Activated CD4-positive, alpha-beta T cell treated with anti-CD3 and anti-CD28 coated beads, Interleukin-2, amount 50 U/mL, for 48 hours (primary cell): ENCODE results near the gene ZNF710.
A peak's percentile ranks its signal among the peaks of the same experiment; 100 is the strongest.
"Not testable (repeated sequence)": the region's sequence is repeated elsewhere in the genome, so short reads cannot be mapped to it uniquely, and the experiment has no call there.

Source experiments
- DNase-seq, 2 experiments: peaks; one replicate each; pipeline ENCODE4 v3.0.0-alpha.2; 2020

The ZNF710 gene, protein sequence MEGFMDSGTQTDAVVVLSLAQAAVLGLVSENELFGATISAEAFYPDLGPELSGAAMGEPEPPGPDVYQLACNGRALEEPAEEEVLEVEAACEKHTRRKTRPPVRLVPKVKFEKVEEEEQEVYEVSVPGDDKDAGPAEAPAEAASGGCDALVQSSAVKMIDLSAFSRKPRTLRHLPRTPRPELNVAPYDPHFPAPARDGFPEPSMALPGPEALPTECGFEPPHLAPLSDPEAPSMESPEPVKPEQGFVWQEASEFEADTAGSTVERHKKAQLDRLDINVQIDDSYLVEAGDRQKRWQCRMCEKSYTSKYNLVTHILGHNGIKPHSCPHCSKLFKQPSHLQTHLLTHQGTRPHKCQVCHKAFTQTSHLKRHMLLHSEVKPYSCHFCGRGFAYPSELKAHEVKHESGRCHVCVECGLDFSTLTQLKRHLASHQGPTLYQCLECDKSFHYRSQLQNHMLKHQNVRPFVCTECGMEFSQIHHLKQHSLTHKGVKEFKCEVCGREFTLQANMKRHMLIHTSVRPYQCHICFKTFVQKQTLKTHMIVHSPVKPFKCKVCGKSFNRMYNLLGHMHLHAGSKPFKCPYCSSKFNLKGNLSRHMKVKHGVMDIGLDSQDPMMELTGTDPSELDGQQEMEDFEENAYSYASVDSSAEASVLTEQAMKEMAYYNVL

DNA sequence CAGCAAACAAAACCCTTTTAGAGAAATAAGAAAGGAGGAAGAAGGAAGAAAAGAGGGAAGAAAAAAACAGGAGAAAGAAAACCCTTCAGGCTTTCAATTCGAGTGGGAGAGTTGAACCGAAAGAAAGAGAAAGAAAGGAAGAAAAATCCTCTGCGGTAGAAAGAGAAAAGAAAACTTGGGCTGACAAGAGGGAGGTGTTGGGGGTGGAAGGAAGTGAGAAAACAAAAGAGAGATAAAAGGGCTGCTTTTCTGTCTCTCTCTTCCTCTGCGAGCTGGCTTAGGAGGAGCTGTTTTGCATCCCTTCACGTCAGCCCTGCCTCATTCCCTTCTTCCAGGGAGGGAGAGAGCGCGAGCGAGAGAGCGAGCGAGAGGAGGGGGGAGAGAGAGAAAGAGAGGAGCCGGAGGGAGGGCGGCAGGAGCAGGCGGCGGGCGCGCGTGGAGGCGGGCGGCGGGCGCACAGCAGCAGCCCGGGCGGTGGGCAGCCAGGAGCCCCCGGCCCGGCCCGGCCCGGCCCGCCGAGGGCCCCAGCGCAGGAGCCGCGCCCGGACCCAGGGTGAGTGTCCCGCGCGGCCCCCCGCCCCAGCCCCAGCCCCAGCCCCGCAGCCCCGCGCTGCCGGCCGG lies at the start of gene ZNF710:
Gene ZNF710, plus strand, starts transcription at position 263 of the 621 bp plus-strand sequence. CDS start 65,814 bp downstream, outside the sequence.
- peak; percentile 31 to 47 for DNase-seq

DNA sequence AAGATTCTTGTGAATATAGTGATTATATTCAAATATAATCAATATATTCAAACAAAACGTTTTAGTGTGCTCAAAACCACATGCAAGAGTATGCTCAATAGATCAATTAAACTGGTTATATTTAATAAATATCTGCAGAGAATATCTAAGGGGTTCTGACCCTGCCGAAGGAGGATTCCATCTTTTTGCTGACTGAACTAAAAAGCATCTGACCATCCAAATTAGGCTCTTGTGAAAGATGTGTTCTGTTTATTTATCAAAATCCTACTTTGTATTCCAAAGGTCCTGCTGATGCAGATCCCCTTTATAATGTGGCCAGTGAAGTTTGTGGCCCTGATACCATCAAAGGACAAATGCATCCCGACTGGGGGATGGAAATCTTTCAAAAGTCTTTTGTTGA lies 46.6 kb upstream of the ZNF710 start:
- DNase-seq = no peak

DNA sequence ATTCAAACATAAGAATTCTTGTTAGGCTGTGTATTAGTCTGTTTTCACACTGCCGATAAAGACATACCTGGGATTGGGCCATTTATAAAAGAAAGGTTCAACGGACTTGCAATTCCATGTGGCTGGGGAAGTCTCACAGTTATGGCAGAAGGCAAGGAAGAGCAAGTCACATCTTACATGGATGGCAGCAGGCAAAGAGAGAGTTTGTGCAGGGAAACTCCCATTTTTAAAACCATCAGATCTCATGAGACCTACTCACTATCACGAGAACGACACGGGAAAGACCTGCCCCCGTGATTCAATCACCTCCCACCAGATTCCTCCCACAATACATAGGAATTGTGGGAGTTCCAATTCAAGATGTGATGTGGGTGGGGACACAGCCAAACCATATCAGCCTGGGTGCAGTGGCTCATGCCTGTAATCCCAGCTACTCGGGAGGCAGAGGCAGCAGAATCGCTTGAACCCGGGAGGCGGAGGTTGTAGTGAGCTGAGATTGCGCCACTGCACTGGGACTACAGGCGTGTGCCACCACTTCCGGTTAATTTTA lies 45.6 kb upstream of the ZNF710 start:
- DNase-seq = not testable (repeated sequence)

DNA sequence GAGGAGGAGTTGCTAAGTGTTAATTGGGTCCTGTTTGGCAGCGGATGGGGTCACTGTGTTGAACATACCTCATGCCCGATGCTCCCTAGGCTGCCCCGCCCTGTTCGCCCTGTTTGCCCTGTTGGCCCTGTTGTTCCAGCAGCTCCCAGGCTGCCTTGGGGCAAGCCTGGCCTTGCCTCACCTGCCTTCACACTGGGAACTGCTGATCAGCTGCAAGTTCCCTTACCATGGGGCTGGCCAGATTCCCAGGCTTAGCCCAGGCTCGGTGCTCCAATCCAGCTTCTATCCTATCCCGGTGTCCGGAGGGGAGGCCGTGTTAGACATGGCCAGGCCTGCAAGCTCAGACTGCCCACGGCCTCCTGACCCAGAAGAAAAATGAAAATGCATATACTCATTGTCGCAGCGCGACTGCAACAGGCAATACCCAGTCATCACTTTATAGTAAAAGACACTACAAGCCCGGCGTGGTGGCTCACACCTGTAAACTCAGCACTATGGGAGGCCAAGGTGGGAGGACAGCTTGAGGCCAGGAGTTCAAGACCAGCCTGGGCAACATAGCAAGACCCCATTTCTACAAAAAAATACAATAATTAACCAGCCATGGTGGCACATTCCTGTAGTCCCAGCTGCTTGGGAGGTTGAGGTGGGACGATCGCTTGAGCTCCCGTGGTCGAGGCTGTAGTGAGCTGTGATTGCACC lies 42.9 kb upstream of the ZNF710 start:
- no peak for DNase-seq

DNA sequence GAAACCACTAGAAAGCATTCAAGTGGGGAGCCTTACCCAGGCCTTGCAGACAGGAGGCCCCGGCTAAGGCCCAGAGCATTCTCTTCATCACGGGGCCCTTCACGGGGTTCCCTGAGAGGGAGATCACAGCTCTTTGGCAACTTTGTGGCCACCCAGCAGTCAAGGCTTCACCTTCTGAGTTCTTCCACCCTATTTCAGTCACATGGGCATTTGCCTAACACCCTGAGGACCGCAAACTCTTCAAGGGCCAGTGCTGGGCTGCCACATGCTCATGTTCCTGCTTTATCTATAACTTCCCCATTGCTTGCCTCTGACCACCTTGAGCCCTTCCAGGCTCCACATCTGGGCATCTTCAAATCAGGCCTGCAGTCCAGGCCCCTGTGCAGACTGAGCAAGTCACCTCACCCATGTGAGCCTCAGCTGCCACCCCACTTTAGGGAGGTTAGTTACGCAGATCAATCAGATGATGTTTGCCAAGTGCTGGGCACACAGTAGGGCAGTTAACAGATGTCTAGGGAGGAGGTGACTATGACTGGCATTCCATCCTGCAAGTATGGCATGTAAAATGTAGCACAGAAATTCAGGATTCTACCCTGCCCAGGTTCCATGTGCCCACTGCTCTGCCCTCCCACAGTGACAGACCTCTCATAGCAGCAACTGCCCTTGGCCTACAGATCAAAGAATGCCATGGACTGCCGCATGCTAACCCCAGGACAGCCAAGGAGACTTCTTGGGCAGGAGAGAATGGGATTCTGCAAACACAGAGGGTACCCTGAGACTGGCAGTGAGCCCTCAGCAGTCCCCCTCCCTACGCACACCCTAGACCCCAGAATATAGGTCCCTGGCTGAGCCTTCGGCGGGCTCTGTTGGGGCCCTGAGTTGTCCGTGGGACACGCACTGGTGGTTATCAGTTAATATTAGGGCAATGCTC lies 37.6 kb upstream of the ZNF710 start:
- no peak for DNase-seq

DNA sequence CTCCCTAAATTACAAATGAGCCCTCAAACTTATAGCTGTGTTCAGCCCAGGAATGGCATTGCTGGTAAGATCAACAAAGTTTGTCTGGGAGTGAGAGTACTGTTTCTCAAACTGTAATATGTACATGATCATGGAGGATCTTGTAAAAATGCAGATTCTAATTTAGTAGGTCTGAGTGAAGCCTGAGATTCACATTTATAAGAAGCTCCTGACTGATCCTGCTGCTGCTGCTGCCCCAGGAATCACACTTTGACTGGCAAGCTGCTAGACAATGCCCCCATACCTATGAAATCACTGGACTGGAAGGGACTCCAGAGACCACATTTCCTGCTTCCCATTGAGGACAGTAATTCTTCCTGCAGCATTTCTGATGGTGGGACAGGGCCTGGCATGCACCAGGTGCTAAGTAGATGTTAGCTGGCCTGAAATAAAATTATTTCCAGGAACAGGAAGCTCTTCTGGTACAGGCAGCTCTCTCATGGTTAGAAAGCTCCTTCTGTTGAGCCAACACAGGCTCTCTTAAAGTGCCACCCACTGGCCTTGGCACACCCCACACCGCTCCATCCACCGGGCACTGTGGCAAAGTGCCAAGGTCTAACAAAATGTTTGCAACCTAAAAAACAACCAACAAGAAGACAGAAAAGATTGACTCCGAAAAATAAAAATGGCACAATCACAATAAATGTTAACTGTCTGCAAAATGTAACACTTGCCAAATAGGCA lies 36.7 kb upstream of the ZNF710 start:
- no peak for DNase-seq

DNA sequence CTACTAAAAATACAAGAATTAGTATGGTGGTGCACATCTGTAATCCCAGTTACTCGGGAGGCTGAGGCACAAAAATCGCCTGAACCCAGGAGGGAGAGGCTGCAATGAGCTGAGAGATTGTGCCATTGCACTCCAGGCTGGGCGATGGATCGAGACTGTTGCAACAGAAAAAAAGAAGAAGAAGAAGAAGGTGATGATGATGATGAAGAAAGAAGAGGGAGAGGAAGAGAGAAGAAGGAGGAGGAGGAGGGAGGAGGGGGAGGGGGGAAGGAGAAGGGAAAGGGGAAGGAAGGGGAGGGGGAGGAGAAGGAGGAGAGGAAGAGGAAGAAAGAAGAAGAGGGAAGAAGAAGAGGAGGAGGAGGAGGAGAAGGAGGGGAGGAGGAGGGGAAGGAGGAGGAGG lies 33.2 kb upstream of the ZNF710 start:
- no peak for DNase-seq

DNA sequence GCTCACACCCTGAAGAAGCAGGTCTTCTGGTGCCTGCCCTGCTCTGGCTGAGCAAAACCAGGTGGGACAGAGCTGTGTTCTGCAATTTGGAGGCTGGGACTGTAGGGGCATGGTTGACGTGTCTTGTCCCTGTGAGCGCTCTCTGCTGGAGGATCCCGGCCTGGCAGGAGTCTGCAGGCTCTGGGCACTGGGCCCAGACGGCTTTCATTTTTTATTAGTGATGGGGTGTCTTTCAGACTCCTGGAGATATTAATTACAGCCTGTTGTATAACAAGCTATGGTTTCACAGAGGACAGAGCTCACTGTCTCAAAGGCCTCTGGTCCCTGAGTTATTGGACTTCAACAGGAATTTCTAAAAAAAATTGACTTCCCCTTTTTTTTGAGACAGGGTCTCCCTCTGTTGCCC lies 29.5 kb upstream of the ZNF710 start:
- DNase-seq = peak; percentile 59 to 71

DNA sequence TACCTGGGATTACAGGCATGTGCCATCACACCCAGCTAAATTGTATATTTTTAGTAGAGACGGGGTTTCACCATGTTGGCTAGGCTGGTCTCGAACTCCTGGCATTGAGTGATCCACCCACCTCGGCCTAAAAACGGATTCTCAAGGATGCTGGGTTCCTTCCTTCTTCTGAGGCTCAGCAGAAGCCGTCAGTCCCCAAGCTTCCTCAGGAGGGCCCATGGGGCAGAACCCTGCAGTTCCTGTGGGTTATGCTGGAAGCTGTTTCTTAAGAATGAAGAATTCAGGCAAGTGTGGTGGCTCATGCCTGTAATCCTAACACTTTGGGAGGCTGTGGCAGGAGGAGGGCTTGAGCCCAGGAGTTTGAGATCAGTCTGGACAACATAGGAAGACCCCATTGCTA lies 29.0 kb upstream of the ZNF710 start:
- DNase-seq = no peak

DNA sequence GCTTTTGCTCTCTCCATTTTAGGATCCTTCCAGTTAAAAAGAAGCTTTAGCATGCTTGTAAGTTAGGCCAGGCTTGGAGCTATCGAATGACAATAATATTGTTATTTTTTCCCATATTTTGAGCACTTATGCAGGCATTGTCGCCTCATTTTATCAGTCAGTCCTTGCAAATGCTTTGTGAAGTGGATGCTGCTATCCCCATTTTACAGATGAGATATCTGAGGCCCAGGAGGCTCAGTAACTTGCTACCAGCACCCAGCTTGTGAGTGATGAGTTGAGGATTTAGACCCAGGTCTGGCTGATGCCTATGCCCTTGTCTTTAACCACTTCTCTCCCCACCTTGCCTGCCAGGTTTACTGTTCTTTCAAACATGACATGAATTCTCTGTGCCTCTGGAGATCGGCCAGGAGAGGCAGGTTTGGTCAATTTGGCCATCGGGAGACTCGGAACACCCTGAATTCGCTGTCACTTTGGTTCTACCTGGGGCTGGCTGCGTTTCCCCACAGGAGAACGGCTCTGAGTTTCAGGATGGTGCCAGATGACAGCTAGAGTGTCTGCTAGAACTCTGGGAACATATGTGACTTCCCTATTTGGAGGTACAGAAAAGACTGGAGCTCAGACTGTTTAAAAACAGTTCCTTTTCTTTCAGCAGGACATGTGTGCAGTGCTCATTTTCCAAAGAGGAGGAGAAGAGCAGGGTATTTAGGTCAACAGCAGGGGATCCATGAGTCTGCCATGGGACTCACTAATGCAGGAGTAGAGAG lies 25.5 kb upstream of the ZNF710 start:
- no peak for DNase-seq

DNA sequence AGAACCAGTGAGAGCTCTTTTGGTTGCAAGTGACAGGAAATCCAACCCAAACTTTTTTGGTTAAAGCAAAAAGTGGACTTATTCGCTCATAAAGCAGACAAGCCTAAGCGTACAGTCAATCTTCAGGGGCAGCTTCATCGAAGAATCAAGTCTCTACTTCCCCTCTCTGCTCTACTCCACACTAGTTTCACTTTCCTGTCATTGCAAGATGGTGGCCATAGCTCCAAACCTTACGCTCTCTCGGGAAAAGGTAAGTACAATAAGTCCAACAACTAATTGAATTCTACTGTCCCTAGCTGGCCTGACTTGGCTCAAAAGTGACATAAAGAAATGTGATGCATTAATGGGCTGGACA lies 24.9 kb upstream of the ZNF710 start:
- DNase-seq = no peak

DNA sequence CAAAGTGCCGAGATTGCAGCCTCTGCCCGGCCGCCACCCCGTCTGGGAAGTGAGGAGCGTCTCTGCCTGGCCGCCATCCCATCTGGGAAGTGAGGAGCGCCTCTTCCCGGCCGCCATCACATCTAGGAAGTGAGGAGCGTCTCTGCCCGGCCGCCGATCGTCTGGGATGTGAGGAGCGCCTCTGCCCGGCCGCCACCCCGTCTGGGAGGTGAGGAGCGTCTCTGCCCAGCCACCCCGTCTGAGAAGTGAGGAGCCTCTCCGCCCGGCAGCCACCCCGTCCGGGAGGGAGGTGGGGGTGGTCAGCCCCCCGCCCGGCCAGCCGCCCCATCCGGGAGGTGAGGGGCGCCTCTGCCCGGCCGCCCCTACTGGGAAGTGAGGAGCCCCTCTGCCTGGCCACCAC lies 23.3 kb upstream of the ZNF710 start:
- not testable (repeated sequence) for DNase-seq

DNA sequence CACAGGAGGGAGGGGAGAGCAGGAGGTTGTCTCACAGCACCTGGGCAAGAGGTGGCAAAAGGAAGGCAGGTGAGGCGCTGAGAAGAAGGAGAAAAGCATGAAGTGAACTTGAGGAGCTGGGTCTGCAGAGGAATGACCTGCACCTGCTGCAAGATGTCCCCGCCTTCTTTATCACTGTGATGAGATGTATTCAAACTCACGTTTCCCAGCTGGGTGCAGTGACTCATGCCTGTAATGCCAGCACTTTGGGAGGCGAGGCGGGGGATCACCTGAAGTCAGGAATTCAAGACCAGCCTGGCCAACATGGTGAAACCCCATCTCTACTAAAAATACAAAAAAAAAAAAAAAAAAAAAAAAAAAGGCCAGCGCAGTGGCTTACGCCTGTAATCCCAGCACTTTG lies 22.2 kb upstream of the ZNF710 start:
- DNase-seq = no peak

DNA sequence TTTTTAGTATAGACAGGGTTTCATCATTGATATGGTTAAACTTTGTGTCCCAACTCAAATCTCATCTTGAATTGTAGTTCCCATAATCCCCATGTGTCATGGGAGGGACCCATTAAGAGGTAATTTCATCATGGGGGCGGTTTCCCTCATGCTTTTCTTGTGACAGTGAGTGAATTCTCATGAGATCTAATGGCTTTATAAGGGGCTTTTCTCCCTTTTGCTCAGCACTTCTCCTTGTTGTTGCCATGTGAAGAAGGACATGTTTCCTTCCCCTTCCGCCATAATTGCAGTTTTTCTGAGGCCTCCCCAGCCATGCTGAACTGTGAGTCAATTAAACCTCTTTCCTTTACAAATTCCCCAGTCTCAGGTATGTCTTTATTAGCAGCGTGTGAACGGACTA lies 20.2 kb upstream of the ZNF710 start:
- no peak for DNase-seq

DNA sequence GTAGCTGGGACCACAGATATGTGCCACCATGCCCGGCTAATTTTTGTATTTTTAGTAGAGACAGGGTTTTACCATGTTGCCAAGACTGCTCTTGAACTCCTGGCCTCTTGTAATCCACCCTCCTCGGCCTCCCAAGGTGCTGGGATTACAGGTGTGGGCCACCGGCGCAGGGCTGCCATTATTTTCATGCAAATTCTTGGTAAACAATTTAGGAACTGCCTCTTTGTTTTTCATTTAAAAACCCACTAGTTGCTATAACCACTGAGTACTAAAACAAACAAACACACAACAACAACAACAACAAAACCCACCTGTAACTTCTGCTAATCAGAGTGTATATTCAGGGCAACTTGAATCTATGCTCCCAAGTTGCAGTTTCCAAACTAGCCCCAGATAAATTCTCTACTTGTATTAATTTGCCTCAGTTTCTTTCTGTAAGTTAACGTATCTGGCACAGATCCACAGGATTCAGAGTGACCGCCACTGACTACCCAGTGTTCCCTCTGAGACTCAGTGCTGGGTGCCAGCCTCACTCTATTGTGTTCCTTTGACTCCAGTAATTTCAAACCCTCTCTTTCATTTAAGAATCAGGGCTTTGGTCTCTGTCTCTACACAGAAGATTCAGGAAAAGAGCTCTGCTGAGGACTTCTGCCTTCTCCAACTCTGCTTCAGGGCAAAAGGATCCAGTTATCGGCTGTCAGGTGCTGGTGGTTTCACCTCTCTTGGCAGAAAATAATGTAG lies 18.6 kb upstream of the ZNF710 start:
- no peak for DNase-seq

DNA sequence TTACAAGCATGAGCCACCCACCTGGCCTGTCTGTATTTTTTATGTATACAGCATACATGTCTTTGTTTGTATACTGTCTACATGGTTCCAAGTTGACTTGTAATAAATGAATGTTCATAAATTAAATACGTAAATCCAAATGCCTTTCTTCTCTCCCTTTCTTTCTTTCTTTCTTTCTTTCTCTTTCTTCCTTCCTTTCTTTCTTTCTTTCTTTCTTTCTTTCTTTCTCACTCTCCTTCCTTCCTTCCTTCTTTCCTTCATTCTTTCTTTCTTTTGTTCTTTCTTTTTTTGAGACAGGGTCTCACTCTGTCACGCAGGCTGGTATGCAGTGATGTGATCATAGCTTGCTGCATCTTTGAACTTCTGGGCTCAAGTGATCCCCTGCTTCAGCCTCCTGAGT lies 17.1 kb upstream of the ZNF710 start:
- no peak for DNase-seq

DNA sequence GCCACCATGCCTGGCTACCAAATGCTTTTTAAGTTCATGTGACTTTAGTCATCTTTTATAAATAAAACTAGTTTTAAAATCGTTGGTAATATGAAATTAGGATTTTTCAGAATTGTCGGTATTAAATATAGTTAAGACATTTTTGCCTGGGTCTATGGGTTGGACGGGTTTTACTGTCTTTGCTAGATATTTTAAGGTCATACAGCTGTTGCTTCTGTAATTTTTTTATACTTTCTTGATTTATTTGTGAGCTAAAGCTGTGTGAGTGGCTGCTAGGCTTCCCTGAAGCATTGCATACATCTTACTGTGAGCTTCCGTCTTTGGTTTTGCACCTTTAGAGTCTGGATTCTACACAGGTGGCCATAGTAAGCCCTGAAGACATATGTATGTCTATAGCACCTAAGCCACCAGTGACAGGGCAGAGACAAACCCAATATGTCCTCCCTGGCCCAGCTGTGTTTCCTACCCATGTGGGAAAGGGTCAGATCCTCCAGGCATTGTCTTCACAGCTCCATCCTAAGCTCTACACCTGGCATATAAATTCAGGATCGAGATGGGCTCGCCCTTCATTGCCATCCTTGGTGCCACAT lies 16.6 kb upstream of the ZNF710 start:
- no peak for DNase-seq

DNA sequence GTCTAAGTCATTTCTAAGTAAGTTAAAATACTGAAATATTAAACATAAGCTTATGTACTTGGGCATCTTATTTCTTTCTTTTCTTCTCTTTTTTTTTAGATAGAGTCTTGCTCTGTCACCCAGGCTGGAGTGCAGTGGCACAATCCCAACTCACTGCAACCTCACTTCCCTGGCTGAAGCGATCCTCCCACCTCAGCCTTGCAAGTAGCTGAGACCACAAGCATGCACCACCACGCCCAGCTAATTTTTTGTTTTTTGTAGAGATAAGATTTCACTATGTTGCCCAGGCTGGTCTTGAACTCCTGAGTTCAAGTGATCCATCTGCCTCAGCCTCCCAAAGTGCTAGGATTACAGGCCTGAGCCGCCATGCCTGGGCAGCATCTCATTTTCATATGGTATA lies 16.0 kb upstream of the ZNF710 start:
- DNase-seq = no peak

DNA sequence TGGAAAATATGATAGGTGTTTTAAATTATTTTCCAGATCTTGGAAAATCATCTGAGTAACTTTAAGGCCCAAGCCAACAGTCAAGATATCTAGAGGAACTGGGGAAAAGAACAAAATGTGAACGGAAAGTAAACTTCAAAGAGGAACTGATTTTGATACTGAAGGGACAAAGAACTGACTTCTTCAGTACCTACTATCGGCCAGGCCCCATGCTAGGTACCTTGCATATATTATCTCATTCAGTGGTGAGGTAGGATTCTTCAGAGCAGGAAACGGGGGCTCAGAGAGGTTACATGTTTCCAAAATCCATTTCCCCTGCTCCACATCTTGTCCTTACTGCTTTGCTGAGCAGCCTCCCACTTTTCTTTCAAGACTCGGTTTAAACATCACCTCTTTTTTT lies 9.8 kb upstream of the ZNF710 start:
- DNase-seq = no peak
